H9 (cell line): ENCODE results near the gene PPP5C. TPM values are rescaled to one million over a fixed set of nuclear protein-coding genes. Genes with fewer than 3 reads are reported as not detected.
"Not testable (repeated sequence)": the region's sequence is repeated elsewhere in the genome, so short reads cannot be mapped to it uniquely, and the experiment has no call there.

Experiments
- DNase-seq: peaks from one replicate; pipeline ENCODE4 v3.0.0-alpha.2; 2017
- H2AFZ ChIP-seq: one replicate; pipeline ENCODE4 v1.6.1; 2013; ENCODE audit warnings: mild to moderate bottlenecking, low read length, control low read depth, moderate library complexity
- H2AK5ac ChIP-seq: 2 replicates; pipeline ENCODE4 v1.6.1; 2013; ENCODE audit warnings: low read length, control low read depth, mixed read lengths; ENCODE audit not compliant: insufficient read length
- H2BK120ac ChIP-seq: one replicate; pipeline ENCODE4 v1.6.1; 2013; ENCODE audit warnings: low read depth, mild to moderate bottlenecking, low read length, control low read depth, inconsistent platforms; ENCODE audit not compliant: poor library complexity, severe bottlenecking
- H2BK12ac ChIP-seq: 2 replicates; pipeline ENCODE4 v1.6.1; 2013; ENCODE audit warnings: low read length, control low read depth, mixed read lengths, low read depth; ENCODE audit not compliant: insufficient read length
- H2BK15ac ChIP-seq: 2 replicates; pipeline ENCODE4 v1.6.1; 2013; ENCODE audit warnings: low read depth, low read length, control low read depth
- H2BK20ac ChIP-seq: one replicate; pipeline ENCODE4 v1.6.1; 2013; ENCODE audit warnings: low read depth, mild to moderate bottlenecking, low read length, control low read depth, inconsistent platforms; ENCODE audit not compliant: poor library complexity, severe bottlenecking
- H2BK5ac ChIP-seq: 2 replicates; pipeline ENCODE4 v1.6.1; 2013; ENCODE audit warnings: low read length, control low read depth, mixed read lengths; ENCODE audit not compliant: insufficient read length
- H3K14ac ChIP-seq: 2 replicates; pipeline ENCODE4 v1.6.1; 2013; ENCODE audit warnings: low read length, control low read depth; ENCODE audit not compliant: insufficient read depth
- H3K18ac ChIP-seq: 2 replicates; pipeline ENCODE4 v1.6.1; 2013; ENCODE audit warnings: low read depth, mild to moderate bottlenecking, mixed read lengths, low read length, control low read depth; ENCODE audit not compliant: insufficient read length
- H3K23ac ChIP-seq: 2 replicates; pipeline ENCODE4 v1.6.1; 2013; ENCODE audit warnings: low read length, control low read depth, mixed read lengths, low read depth; ENCODE audit not compliant: insufficient read length
- H3K23me2 ChIP-seq: 2 replicates; pipeline ENCODE4 v1.6.1; 2013; ENCODE audit warnings: low read depth, mild to moderate bottlenecking, mixed read lengths, low read length, control low read depth; ENCODE audit not compliant: insufficient read length, poor library complexity, severe bottlenecking
- H3K27ac ChIP-seq: 2 replicates; pipeline ENCODE4 v1.5.1; 2013; ENCODE audit warnings: low read length, control low read depth, mixed read lengths, low read depth; ENCODE audit not compliant: insufficient read length
- H3K27me3 ChIP-seq: 2 replicates; pipeline ENCODE4 v1.6.1; 2013; ENCODE audit warnings: low read length, control low read depth, inconsistent platforms; ENCODE audit not compliant: insufficient read depth
- H3K4ac ChIP-seq: 2 replicates; pipeline ENCODE4 v1.6.1; 2013; ENCODE audit warnings: low read depth, mild to moderate bottlenecking, control low read depth, inconsistent platforms, low read length, moderate library complexity
- H3K4me1 ChIP-seq: 2 replicates; pipeline ENCODE4 v1.6.1; 2013; ENCODE audit warnings: low read length, control low read depth, inconsistent platforms; ENCODE audit not compliant: insufficient read depth
- H3K4me2 ChIP-seq: 2 replicates; pipeline ENCODE4 v1.6.1; 2013; ENCODE audit warnings: low read length, control low read depth, mixed read lengths; ENCODE audit not compliant: insufficient read length, insufficient read depth
- H3K56ac ChIP-seq: 2 replicates; pipeline ENCODE4 v1.6.1; 2013; ENCODE audit warnings: low read depth, mild to moderate bottlenecking, mixed read lengths, low read length, control low read depth; ENCODE audit not compliant: insufficient read length
- H3K79me1 ChIP-seq: 2 replicates; pipeline ENCODE4 v1.6.1; 2013; ENCODE audit warnings: low read depth, mild to moderate bottlenecking, moderate library complexity, low read length, control low read depth, inconsistent platforms; ENCODE audit not compliant: insufficient read depth, poor library complexity, severe bottlenecking
- H3K79me2 ChIP-seq: 2 replicates; pipeline ENCODE4 v1.6.1; 2013; ENCODE audit warnings: low read length, control low read depth, inconsistent platforms; ENCODE audit not compliant: insufficient read depth
- H3K9ac ChIP-seq: 2 replicates; pipeline ENCODE4 v1.6.1; 2013; ENCODE audit warnings: low read length, control low read depth, mixed read lengths; ENCODE audit not compliant: insufficient read length; ENCODE audit errors: extremely low read depth
- H3K9me3 ChIP-seq: one replicate; pipeline ENCODE4 v1.6.1; 2013; ENCODE audit warnings: low read depth, low read length, inconsistent platforms; ENCODE audit not compliant: control insufficient read depth
- H3T11ph ChIP-seq: one replicate; pipeline ENCODE4 v1.6.1; 2013; ENCODE audit warnings: mild to moderate bottlenecking, low read length, control low read depth, inconsistent platforms
- H4K20me1 ChIP-seq: one replicate; pipeline ENCODE4 v1.6.1; 2013; ENCODE audit not compliant: control insufficient read depth, insufficient read length, insufficient read depth
- H4K5ac ChIP-seq: 2 replicates; pipeline ENCODE4 v1.6.1; 2013; ENCODE audit warnings: low read depth, mild to moderate bottlenecking, mixed read lengths, low read length, control low read depth; ENCODE audit not compliant: insufficient read length
- H4K8ac ChIP-seq: replicated peaks from 2 replicates; pipeline ENCODE4 v1.6.1; 2013; ENCODE audit warnings: low read length, control low read depth, mixed read lengths, low read depth; ENCODE audit not compliant: insufficient read length
- H4K91ac ChIP-seq: 2 replicates; pipeline ENCODE4 v1.6.1; 2013; ENCODE audit warnings: low read depth, mild to moderate bottlenecking, moderate library complexity, mixed read lengths, low read length, control low read depth; ENCODE audit not compliant: insufficient read length
- H3K27ac Mint-ChIP-seq, 3 experiments: 2 replicates in 2 of 3; 3 replicates in 1 of 3; pipeline ENCODE4 v1.8.0; 2020 to 2021; ENCODE audit warnings: mixed read lengths in 3 of 3, mild to moderate bottlenecking in 1 of 3, moderate library complexity in 1 of 3
- H3K27me3 Mint-ChIP-seq: 2 replicates; pipeline ENCODE4 v1.8.0; 2021; ENCODE audit warnings: low read depth, mild to moderate bottlenecking, moderate library complexity, mixed read lengths
- H3K36me3 Mint-ChIP-seq, 3 experiments: 2 replicates in 2 of 3; 3 replicates in 1 of 3; pipeline ENCODE4 v1.8.0; 2020 to 2021; ENCODE audit warnings: low read depth in 3 of 3, mixed read lengths in 3 of 3; ENCODE audit not compliant: insufficient read depth in 1 of 3
- H3K4me1 Mint-ChIP-seq, 2 experiments: 2 replicates each; pipeline ENCODE4 v1.8.0; 2020; ENCODE audit warnings: mixed read lengths in 2 of 2
- H3K4me3 Mint-ChIP-seq, 2 experiments: 2 replicates in 1 of 2; 3 replicates in 1 of 2; pipeline ENCODE4 v1.8.0; 2020 to 2021; ENCODE audit warnings: mild to moderate bottlenecking in 2 of 2, mixed read lengths in 2 of 2, moderate library complexity in 1 of 2
- H3K9me3 Mint-ChIP-seq, 2 experiments: 2 replicates in 1 of 2; 3 replicates in 1 of 2; pipeline ENCODE4 v1.8.0; 2020; ENCODE audit warnings: mild to moderate bottlenecking in 2 of 2, mixed read lengths in 2 of 2, moderate library complexity in 1 of 2
- CTCF ChIP-seq: fragments of 200-600 bp; sonication (generic); conservative IDR thresholded peaks from 3 replicates; pipeline ENCODE4 v1.8.0; 2021; ENCODE audit warnings: antibody characterized with exemption, mild to moderate bottlenecking
- WGBS: extraction: QIAGEN DNeasy Blood & Tissue Kit; methylation state at CpG from one replicate; pipeline ENCODE4 v1.1.7; 2013; ENCODE audit warnings: missing lambda C conversion rate, low lambda C conversion rate, mixed read lengths; ENCODE audit not compliant: insufficient read length; ENCODE audit errors: extremely low coverage; 5-methylcytosine and 5-hydroxymethylcytosine counted together
- total RNA-seq: library from RNA; stranded (reverse); gene quantifications from 2 replicates; pipeline ENCODE4 v1.2.1, GENCODE V29; 2021

The PPP5C gene
- total RNA-seq, 1 experiment from 2014 or later: 108 TPM

- Histone ChIP-seq H3K18ac (no peak overlapping the region), H2BK15ac (no peak overlapping the region), H3T11ph (no peak overlapping the region), H3K56ac (no peak overlapping the region), H3K27me3 (no peaks in the 10 kb centered on the region), H3K9ac (no peak overlapping the region), H3K27ac (no peak overlapping the region), H2BK20ac (no peak overlapping the region), H3K4ac (no peak overlapping the region), H4K91ac (no peak overlapping the region), H4K8ac (no peak overlapping the region), H3K79me2 (no peaks in the 10 kb centered on the region), H2AK5ac (no peak overlapping the region), H2AFZ (no peak overlapping the region), H4K20me1 (no peaks in the 10 kb centered on the region), H3K4me2 (no peak overlapping the region), H3K4me1 (no peaks in the 10 kb centered on the region), H2BK120ac (no peak overlapping the region), H3K23me2 (no peaks in the 10 kb centered on the region), H4K5ac (no peak overlapping the region), H3K14ac (no peak overlapping the region), H2BK5ac (no peak overlapping the region), H2BK12ac (no peak overlapping the region), H3K9me3 (peaks cover 14% of the 10 kb centered on the region), H3K23ac (no peak overlapping the region), H3K79me1 (no peaks in the 10 kb centered on the region)
- no peak for TF ChIP-seq CTCF
- no CpG with 5 or more reads among the region's 12 CpGs for WGBS
- Mint-ChIP-seq H3K27me3 (peaks cover 1% of the 10 kb centered on the region; the same call in 1 of the 2 replicates), H3K4me3 (no peak overlapping the region; a peak in 1 of 5 replicates), H3K9me3 (peaks cover 14 to 16% of the 10 kb centered on the region in 2 experiments; a peak in 4 of 5 replicates), H3K36me3 (peaks cover 38 to 69% (median 63%) of the 10 kb centered on the region in 3 experiments), H3K4me1 (no peaks in the 10 kb centered on the region), H3K27ac (0 out of 7 replicates have a peak overlapping the region, but pooled peaks of 1 of the 3 experiments have one; percentile 23)
- no peak for DNase-seq
These were observed 25.2 kb upstream of the PPP5C start for GRCh38 chr19:46321653-46322052.

DNA sequence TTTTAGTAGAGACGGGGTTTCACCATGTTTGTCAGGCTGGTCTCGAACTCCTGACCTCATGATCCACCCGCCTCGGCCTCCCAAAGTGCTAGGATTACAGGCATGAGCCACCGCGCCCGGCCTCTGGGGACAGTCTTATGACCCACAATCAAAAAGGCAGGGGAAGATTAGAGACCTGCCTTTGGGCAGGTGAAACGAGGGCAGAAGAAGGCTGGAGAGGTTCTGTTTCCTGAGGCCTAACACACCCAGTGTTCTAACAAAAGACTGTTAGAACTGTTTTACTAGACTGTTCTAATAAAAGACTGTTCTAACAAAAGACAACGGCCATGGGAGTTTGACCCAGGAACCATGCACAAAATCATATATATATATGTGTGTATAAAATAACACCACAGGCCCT is 23.7 kb upstream of the PPP5C start:
- not testable (repeated sequence) for H3K4ac ChIP-seq, H2BK5ac ChIP-seq, H4K5ac ChIP-seq, H3K27ac Mint-ChIP-seq, H3K79me1 ChIP-seq, H3K79me2 ChIP-seq, H3K4me3 Mint-ChIP-seq, H4K91ac ChIP-seq, H3K27me3 ChIP-seq, H3K4me2 ChIP-seq, H3K4me1 Mint-ChIP-seq, H3K9ac ChIP-seq, H3K23me2 ChIP-seq, H2AFZ ChIP-seq, H2BK15ac ChIP-seq, H4K8ac ChIP-seq, H2BK12ac ChIP-seq, H3K56ac ChIP-seq, DNase-seq, H3K27ac ChIP-seq, H3K4me1 ChIP-seq, H3K27me3 Mint-ChIP-seq, H2AK5ac ChIP-seq, H3K18ac ChIP-seq, H2BK120ac ChIP-seq, H2BK20ac ChIP-seq, H3K14ac ChIP-seq, H4K20me1 ChIP-seq, H3T11ph ChIP-seq, H3K23ac ChIP-seq
- WGBS: no CpG with 5 or more reads among the region's 9 CpGs
- Mint-ChIP-seq H3K36me3 (peaks cover 50 to 71% (median 67%) of the 10 kb centered on the region in 3 experiments), H3K9me3 (peaks cover 27% of the 10 kb centered on the region in 2 experiments)
- peaks cover 27% of the 10 kb centered on the region for H3K9me3 ChIP-seq
